ENCODE data around the gene RNPEP.
"Not testable (repeated sequence)": the region's sequence is repeated elsewhere in the genome, so short reads cannot be mapped to it uniquely, and the experiment has no call there.

Gene RNPEP

GRCh38 chr1:202010180-202011015 is 27.9 kb downstream of the RNPEP start, which contains the start of gene ELF3:
Gene ELF3 (plus strand): TSS chr1:202010587. CDS start chr1:202011137, 550 bp downstream.
- DNase-seq (ENCODE audit: low read depth in 2 of 2), result no peak

- DNase-seq (ENCODE audit: low read depth in 2 of 2), result no peak
These were observed 29.5 kb downstream of the RNPEP start for GRCh38 chr1:202011994-202012393.

GRCh38 chr1:202012544-202013478 is 30.4 kb downstream of the RNPEP start:
- no peak for DNase-seq (ENCODE audit: low read depth in 2 of 2)

GRCh38 chr1:202013603-202014002 is 31.2 kb downstream of the RNPEP start:
- DNase-seq (ENCODE audit: low read depth in 2 of 2), result no peak

GRCh38 chr1:202014060-202014459 is 31.6 kb downstream of the RNPEP start:
- DNase-seq (ENCODE audit: low read depth in 2 of 2), result no peak

GRCh38 chr1:202014915-202015661 is 32.6 kb downstream of the RNPEP start:
- DNase-seq (ENCODE audit: low read depth in 2 of 2), result no peak

- no peak for DNase-seq (ENCODE audit: low read depth in 2 of 2)
These were observed 33.2 kb downstream of the RNPEP start for GRCh38 chr1:202015662-202015937.

GRCh38 chr1:202016022-202016810 is 33.8 kb downstream of the RNPEP start:
- DNase-seq (ENCODE audit: low read depth in 2 of 2), result peak in 1 of 2 experiments; percentile 6

GRCh38 chr1:202016811-202017748 is 34.6 kb downstream of the RNPEP start:
- no peak for DNase-seq (ENCODE audit: low read depth in 2 of 2)

GRCh38 chr1:202017749-202018467 is 35.5 kb downstream of the RNPEP start:
- no peak for DNase-seq (ENCODE audit: low read depth in 2 of 2)

- no peak for DNase-seq (ENCODE audit: low read depth in 2 of 2)
These were observed 36.2 kb downstream of the RNPEP start for GRCh38 chr1:202018468-202019234.

GRCh38 chr1:202019235-202019558 is 36.7 kb downstream of the RNPEP start:
- DNase-seq (ENCODE audit: low read depth in 2 of 2), result not testable (repeated sequence)

- no peak for DNase-seq (ENCODE audit: low read depth in 2 of 2)
These were observed 40.6 kb downstream of the RNPEP start for GRCh38 chr1:202023001-202023433.

GRCh38 chr1:202029171-202029665 is 46.8 kb downstream of the RNPEP start:
- peak; percentile 72 to 75 for DNase-seq (ENCODE audit: low read depth in 2 of 2)

- no peak for DNase-seq (ENCODE audit: low read depth in 2 of 2)
These were observed 47.3 kb downstream of the RNPEP start for GRCh38 chr1:202029727-202030126.

- no peak for DNase-seq (ENCODE audit: low read depth in 2 of 2)
These were observed 49.3 kb downstream of the RNPEP start for GRCh38 chr1:202031796-202032195.

GRCh38 chr1:202034149-202034682 is 51.8 kb downstream of the RNPEP start:
- DNase-seq (ENCODE audit: low read depth in 2 of 2), result no peak
